ENCODE measurements around the gene GYG1.

DNA sequence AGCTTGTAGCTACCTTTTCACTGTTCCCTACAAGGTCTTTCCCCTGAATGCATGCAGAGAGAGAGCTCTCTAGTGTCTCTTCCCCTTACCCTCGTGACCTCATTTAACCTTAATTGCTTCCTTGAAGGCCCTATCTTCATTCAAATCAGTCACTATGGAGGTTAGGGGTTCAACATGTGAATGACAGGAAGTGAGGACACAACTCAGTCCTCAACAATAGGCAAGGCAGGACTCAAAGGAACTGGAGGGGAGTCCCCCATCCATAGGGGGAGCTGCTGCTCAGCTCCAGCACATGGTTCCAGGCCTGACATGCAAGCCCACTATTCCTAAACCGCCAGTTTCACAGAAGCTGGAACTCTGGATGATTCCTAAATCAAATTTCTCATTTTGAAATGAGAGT lies 33.8 kb upstream of the GYG1 start:
- no peak for TF ChIP-seq ELF4 (IDR thresholded peaks at IDR 0.05)
- TF ChIP-seq LEF1 (IDR thresholded peaks at IDR 0.05; ENCODE audit: borderline replicate concordance), result no peak
- no peak for TF ChIP-seq NFRKB (IDR thresholded peaks at IDR 0.05)
- TF ChIP-seq HDGF (IDR thresholded peaks at IDR 0.05; ENCODE audit: borderline replicate concordance), result no peak
- no peak for TF ChIP-seq FOXA1 (IDR thresholded peaks at IDR 0.05)
- no peak for TF ChIP-seq L3MBTL2 (conservative IDR thresholded peaks at IDR 0.05)
- TF ChIP-seq TARDBP (IDR thresholded peaks at IDR 0.05), result no peak
- no peak for TF ChIP-seq BHLHE40 (IDR thresholded peaks at IDR 0.05; ENCODE audit: borderline replicate concordance)
- TF ChIP-seq CTBP1 (IDR thresholded peaks at IDR 0.05; ENCODE audit: borderline replicate concordance), result no peak
- no peak for TF ChIP-seq ARNT (IDR thresholded peaks at IDR 0.05)
- no peak for TF ChIP-seq FOXM1 (IDR thresholded peaks at IDR 0.05; ENCODE audit: borderline replicate concordance)
- no peak for TF ChIP-seq SP1 (IDR thresholded peaks at IDR 0.05)
